HG03097 (cell line): ENCODE measurements around the gene GPR141.
A peak's percentile ranks its signal among the peaks of the same experiment; 100 is the strongest.

Source experiments
- ATAC-seq: cut with Tn5 transposase; IDR thresholded peaks from one replicate; pipeline ENCODE4 v1.9.1; 2021; ENCODE audit not compliant: unreplicated experiment, low FRiP score

Gene GPR141

DNA sequence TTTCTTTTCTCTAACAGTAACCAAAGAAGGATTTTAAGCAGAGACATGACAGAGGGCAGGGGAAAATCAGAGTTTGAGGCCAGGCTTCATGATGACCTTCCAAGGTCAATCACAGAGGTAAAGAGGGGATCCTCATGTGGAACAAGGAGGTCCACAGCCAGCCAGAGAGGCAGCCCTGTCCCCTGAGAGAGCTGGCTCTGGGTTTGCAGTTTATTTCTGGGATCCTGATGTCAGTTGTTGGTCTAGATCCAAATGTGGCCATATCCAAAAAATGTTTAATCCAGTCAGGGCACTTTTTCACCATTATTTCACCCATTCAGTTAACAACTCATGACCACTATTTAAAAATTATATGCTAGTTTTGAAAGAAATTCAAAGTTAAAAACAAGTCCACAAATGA, 45.6 kb downstream of the GPR141 start:
- ATAC-seq = no peak

- no peak for ATAC-seq
Measured at GRCh38 chr7:37730501-37730900, 46.9 kb downstream of the GPR141 start.

- peak; percentile 68 for ATAC-seq
Measured at GRCh38 chr7:37732253-37732652, 48.7 kb downstream of the GPR141 start.

DNA sequence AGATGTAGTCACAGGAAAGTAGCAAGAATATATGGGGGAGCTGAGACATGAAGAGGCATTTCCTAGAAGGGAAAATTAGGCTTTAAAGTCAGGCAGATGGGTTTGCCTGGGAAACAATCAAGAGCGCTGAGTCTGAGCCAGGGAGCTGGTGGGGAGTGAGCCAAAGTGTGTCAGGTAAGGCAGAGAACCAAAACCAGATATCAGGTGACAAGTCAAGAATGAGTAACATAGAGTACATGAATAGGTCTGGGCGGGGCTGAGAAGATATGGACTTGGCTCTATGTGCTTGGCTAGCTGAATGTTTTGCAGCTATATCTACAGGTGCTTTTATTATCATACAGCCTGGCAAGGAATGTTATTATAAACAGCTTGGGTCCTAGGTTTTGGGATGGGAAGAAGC, 49.3 kb downstream of the GPR141 start:
- no peak for ATAC-seq

- no peak for ATAC-seq
Measured at GRCh38 chr7:37735196-37735595, 51.6 kb downstream of the GPR141 start.

DNA sequence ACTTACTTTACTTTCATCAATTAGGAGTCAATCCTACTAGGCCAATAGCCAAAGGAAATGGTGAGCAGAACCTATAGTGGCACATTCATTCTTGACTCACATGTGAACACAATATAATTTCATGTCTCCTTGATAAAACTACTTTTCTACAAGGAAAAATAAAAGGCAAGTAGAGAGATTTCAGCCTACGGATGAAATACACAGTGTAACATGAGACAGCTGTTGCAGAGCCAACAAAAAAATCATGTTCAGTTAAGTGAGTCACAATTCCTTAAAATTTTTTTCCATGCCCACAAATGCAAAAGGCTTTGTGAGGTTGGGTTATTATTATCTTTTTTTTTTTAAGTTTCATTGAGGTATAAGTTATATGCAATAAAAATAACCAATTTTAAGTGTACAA, 54.8 kb downstream of the GPR141 start:
- ATAC-seq = no peak

- ATAC-seq = no peak
Measured at GRCh38 chr7:37740398-37740797, 56.8 kb downstream of the GPR141 start.

- ATAC-seq = no peak
Measured at GRCh38 chr7:37741776-37742175, 58.2 kb downstream of the GPR141 start.

GRCh38 chr7:37751096-37751495, 67.5 kb downstream of the GPR141 start:
- no peak for ATAC-seq

DNA sequence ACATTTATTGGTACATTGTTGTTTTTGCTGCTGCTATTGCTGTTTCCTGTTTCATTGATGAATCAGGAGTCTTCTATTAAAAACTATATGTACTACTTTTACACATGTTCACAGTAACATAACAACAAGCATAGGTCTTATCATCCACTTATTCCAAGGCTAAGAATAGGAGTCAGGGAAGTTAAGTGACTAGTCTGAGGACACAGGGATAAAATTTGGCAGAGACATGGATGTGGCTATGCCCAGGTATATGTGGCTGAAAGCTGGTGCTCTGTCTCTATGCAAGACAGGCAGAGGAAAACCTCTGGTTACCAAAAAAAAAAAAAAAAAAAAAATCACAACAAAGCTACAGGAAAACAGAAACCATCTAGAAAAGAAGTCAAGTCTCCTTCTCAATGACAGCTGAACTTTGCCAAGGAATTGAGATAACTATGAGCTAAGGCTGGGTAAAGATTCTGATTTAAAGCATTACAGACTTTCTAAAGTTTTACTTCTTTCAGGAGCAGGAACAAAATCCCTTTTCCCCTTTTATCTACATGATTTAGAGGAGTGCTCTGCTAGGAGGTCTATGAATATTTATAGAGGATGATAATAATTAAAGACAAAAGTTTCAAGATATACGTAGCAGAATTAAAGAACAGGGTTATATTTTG, 70.0 kb downstream of the GPR141 start:
- ATAC-seq = no peak

GRCh38 chr7:37756797-37757551, 73.4 kb downstream of the GPR141 start:
- no peak for ATAC-seq

- ATAC-seq = no peak
Measured at GRCh38 chr7:37757563-37757962, 74.0 kb downstream of the GPR141 start.

GRCh38 chr7:37758501-37759045, 75.0 kb downstream of the GPR141 start:
- ATAC-seq = no peak

DNA sequence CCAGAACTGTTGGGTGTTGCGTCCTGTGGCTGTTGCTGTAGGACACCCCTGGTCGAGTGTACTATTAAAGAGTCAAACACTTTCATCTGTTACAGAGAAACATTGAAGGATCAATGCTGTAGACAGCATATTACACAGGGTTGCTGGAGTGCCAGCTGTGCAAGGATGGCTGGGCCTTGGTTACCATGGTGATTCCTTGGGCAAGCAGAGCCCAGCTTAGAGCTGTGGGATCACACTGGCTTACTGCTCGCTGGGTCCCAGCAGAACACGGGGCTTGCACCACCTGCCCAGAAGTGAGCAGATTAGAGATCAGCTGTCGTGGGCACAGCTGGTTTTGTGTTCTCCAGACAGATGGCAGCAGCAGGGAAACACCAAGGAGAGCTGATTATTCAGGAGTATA, 76.0 kb downstream of the GPR141 start:
- no peak for ATAC-seq

DNA sequence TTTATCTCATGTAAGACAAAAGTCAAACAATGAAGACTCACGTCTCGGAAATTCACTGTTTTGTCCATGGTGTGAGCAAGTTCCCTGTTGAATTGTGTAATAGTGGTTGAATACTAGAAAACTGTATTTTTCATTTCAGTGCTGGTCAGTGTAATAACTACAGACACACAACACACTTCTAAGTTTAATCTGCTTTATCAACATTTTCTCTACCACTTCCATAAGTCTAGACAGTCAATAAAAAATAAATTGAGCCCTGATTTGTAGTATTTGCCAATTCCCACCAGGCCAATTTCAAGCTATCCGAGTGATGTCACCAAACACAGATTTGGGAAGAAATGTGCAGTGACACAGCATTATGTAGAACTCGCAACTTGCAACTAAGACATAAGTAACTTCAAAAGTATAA, 81.9 kb downstream of the GPR141 start:
- ATAC-seq = no peak

DNA sequence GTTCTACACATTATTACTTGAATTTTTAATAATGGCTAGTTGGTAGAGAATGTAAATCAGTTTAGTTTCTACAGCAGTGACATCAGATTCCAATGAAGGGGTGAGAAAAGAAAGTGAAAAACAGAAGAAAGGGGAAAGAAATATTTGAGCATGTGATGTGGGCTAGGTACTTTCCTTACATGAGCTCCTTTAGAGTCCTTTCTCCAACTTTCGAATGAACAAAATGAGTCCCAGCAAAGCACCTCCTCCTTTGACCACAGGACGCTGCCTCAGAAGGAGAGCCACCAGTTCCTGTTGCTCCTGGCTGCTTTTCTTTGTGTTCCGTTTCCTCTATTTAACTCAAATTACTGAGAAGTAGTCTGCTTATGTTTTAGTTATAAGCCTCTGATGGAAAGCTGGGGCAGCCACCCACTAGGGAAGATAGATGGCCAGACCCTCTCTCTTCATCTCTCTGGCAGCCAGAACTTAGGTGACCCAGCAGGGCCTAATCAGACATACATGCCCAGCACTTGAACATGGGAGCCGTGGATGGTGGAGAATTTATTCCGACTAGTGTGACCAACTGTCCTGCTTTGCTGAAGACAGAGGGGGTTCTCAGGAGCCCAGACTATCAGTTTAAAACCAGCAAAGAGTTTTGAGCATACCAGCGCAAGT, 82.4 kb downstream of the GPR141 start:
- peak; percentile 79 for ATAC-seq

- no peak for ATAC-seq
Measured at GRCh38 chr7:37768611-37769010, 85.0 kb downstream of the GPR141 start.

- ATAC-seq = no peak
Measured at GRCh38 chr7:37769291-37769690, 85.7 kb downstream of the GPR141 start.

GRCh38 chr7:37769726-37770125, 86.2 kb downstream of the GPR141 start:
- no peak for ATAC-seq

DNA sequence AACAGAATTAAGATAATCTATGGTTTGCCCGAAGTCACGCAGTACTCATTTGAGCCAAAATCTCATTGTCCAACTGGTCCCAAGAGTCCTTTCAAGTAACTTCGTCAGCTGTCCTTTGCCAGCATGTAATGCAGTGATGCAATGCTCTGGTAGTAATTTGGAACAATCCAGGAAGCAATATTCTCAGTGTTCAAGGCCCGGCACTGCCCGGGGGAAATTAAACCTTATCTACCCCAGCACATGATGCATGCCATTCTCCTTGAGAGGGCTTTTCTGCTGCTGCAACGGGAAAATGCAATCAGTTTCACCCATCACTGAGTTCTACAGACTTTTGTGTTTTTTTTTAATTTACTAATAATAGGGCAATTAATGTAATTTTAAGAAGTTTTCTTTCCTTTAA, 87.3 kb downstream of the GPR141 start:
- no peak for ATAC-seq

GRCh38 chr7:37771342-37771741, 87.8 kb downstream of the GPR141 start:
- no peak for ATAC-seq

GRCh38 chr7:37771801-37772200, 88.2 kb downstream of the GPR141 start:
- no peak for ATAC-seq
